A673 (cell line): ENCODE data around the gene MS4A15. TPM values are rescaled to one million over a fixed set of nuclear protein-coding genes. Genes with fewer than 3 reads are reported as not detected.

Experiments used
- BruUV-seq: library from RNA; stranded (reverse); fragments of 400-500 nt; replicated peaks from 2 replicates; lab custom pipeline; 2021; lab: Mats Ljungman, UMichigan
- CTCF ChIA-PET: fragments of 300-600 bp; sonication (Branson Sonifier 250); formaldehyde crosslinking; loops from one replicate; lab custom pipeline; 2022; ENCODE audit warnings: antibody characterized with exemption; lab: Charles Lee
- POLR2A ChIA-PET: fragments of 300-600 bp; sonication (Branson Sonifier 250); formaldehyde crosslinking; loops from one replicate; lab custom pipeline; 2022; ENCODE audit warnings: antibody characterized with exemption; ENCODE audit not compliant: low non-redundant PET; lab: Charles Lee
- DNase-seq: peaks from one replicate; pipeline ENCODE4 v3.0.0-alpha.2; 2015; ENCODE audit warnings: low spot score
- H3K27ac ChIP-seq: fragments of 200-600 bp; sonication (generic); 2 replicates; pipeline ENCODE4 v1.5.1; 2016; ENCODE audit warnings: mixed run types, low read depth, mild to moderate bottlenecking, mixed read lengths, antibody characterized with exemption, low read length; ENCODE audit not compliant: poor library complexity, severe bottlenecking
- H3K27me3 ChIP-seq: fragments of 200-600 bp; sonication (generic); replicated peaks from 2 replicates; pipeline ENCODE4 v1.6.1; 2017; ENCODE audit warnings: mixed run types, low read depth, mild to moderate bottlenecking, mixed read lengths, antibody characterized with exemption, low read length; ENCODE audit not compliant: insufficient read depth, poor library complexity
- H3K36me3 ChIP-seq: fragments of 200-600 bp; sonication (generic); 2 replicates; pipeline ENCODE4 v1.6.1; 2016; ENCODE audit warnings: mixed run types, mild to moderate bottlenecking, mixed read lengths, antibody characterized with exemption, low read length; ENCODE audit not compliant: insufficient read depth, poor library complexity, severe bottlenecking
- H3K4me1 ChIP-seq: fragments of 200-600 bp; sonication (generic); 2 replicates; pipeline ENCODE4 v1.6.1; 2017; ENCODE audit warnings: mixed run types, mild to moderate bottlenecking, mixed read lengths, antibody characterized with exemption, low read length; ENCODE audit not compliant: insufficient read depth, poor library complexity, severe bottlenecking
- H3K4me3 ChIP-seq: fragments of 200-600 bp; sonication (generic); 2 replicates; pipeline ENCODE4 v1.5.1; 2016; ENCODE audit warnings: low read depth, mixed run types, mild to moderate bottlenecking, mixed read lengths, low read length; ENCODE audit not compliant: poor library complexity, severe bottlenecking
- H3K9me3 ChIP-seq: fragments of 200-600 bp; sonication (generic); 2 replicates; pipeline ENCODE4 v1.6.1; 2016; ENCODE audit warnings: mixed run types, low read depth, mild to moderate bottlenecking, mixed read lengths, antibody characterized with exemption, low read length; ENCODE audit not compliant: poor library complexity, severe bottlenecking
- EZH2 ChIP-seq: fragments of 200-600 bp; sonication (generic); IDR thresholded peaks from 2 replicates; pipeline ENCODE4 v1.6.1; 2017; ENCODE audit warnings: borderline replicate concordance, low read depth, mild to moderate bottlenecking, mixed read lengths, antibody characterized with exemption, low read length; ENCODE audit not compliant: poor library complexity, severe bottlenecking
- intact Hi-C: fragments of 100-400 bp; cut with micrococcal nuclease; formaldehyde crosslinking; loops from one replicate; pipeline ENCODE4 v1.10.0; 2022; ENCODE audit not compliant: unreplicated experiment
- total RNA-seq: library from RNA; stranded (reverse); gene quantifications from 2 replicates; pipeline ENCODE4 v1.2.3, GENCODE V29; 2021
- TF ChIP-seq, protein P1 (sequence below): fragments of 300-800, 200-600 bp; sonication (generic); conservative IDR thresholded peaks from 2 replicates; pipeline ENCODE4 v1.5.1; 2017; ENCODE audit warnings: low read depth, mild to moderate bottlenecking, antibody characterized with exemption, low read length, moderate library complexity, mixed read lengths

Gene MS4A15
- total RNA-seq, 1 experiment from 2014 or later, result not detected

DNA sequence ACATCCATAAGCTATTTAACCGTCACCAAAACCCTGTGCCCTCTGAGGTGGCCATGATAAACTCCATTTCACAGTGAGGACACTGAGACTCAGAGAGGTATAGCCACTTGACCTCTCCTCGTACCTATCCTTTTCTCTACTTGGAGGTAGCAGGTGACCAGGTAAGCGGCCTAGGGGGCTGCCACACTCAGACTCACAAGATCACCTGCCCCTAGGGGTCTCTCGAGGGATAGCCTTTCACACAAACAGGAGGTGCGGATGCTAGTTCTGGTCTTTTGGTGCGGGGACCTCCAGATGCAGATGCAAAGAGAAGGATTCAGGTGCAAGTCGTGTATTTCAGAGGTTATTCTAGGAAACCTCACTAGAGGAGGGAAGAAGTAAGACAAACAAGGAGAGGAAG is 17.6 kb upstream of the MS4A15 start:
- Histone ChIP-seq H3K27me3 (peaks cover 22% of the 10 kb centered on the region), H3K9me3 (no peaks in the 10 kb centered on the region), H3K27ac (no peak overlapping the region), H3K4me3 (no peak overlapping the region), H3K36me3 (no peaks in the 10 kb centered on the region), H3K4me1 (no peaks in the 10 kb centered on the region)
- TF ChIP-seq, protein P1, sequence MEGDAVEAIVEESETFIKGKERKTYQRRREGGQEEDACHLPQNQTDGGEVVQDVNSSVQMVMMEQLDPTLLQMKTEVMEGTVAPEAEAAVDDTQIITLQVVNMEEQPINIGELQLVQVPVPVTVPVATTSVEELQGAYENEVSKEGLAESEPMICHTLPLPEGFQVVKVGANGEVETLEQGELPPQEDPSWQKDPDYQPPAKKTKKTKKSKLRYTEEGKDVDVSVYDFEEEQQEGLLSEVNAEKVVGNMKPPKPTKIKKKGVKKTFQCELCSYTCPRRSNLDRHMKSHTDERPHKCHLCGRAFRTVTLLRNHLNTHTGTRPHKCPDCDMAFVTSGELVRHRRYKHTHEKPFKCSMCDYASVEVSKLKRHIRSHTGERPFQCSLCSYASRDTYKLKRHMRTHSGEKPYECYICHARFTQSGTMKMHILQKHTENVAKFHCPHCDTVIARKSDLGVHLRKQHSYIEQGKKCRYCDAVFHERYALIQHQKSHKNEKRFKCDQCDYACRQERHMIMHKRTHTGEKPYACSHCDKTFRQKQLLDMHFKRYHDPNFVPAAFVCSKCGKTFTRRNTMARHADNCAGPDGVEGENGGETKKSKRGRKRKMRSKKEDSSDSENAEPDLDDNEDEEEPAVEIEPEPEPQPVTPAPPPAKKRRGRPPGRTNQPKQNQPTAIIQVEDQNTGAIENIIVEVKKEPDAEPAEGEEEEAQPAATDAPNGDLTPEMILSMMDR, result 0 out of 2 replicates have a peak, but pooled peaks have one; percentile 17
- TF ChIP-seq EZH2, result no peak
- no TSS peak for BruUV-seq
- ChIA-PET POLR2A (no interaction called here), CTCF (no interaction called here)
- DNase-seq, result no peak
- intact Hi-C loops, result no loop called here

DNA sequence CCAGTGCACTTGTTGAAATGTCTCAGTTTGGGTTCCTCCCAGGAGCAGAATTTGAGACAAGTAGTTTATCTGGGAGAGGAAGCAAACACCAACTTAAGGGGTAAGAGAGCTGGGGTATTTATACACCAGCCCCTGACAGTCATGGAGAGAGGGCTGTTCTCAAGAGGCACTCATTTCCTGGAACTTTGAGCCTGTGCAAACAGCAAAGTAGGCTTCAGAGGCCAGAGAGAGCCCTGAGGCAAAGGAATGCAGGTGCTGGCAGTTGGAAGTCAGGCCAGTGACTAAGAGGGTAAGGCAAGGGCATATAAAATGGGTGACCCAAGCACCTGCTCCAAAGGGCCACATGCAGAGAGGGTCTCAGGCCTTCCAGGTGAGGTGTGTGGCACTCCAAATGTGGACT is 16.1 kb upstream of the MS4A15 start:
- CTCF ChIA-PET, result no interaction called here
- DNase-seq, result no peak

DNA sequence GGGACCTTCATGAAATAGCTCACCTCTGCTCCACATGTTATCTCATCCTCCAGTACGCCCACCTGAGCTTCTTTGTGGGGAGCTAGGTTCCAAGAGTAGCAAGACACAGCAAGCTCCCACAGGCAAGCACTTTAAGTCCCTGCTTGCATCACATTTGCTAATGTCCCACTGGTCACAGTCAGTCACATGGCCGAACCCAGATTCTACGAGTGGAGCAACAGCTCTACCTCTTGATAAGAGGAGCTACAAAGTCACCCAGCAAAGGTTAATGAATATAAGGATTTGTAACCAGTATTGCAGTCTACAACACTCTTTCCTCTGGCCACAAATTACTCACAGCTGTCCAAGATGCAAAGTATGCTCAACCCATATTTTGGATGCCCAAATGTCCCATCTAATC is 15.2 kb upstream of the MS4A15 start:
- no peak overlapping the region for H3K4me3 ChIP-seq
- H3K36me3 ChIP-seq, result no peaks in the 10 kb centered on the region
- DNase-seq, result no peak
- POLR2A ChIA-PET, result no interaction called here
- BruUV-seq, result no TSS peak
- CTCF ChIA-PET, result no interaction called here
- peaks cover 22% of the 10 kb centered on the region for H3K27me3 ChIP-seq
- no peaks in the 10 kb centered on the region for H3K9me3 ChIP-seq
- no peak overlapping the region for H3K27ac ChIP-seq
- intact Hi-C loops, result no loop called here
- no peak for TF ChIP-seq EZH2
- TF ChIP-seq, protein P1, result no peak
- no peaks in the 10 kb centered on the region for H3K4me1 ChIP-seq

More for the DNA sequence above, 16.1 kb upstream of the MS4A15 start:
- no peak for TF ChIP-seq EZH2
- TF ChIP-seq, protein P1, result no peak
- H3K9me3 ChIP-seq, result no peaks in the 10 kb centered on the region
- intact Hi-C loops, result no loop called here
- POLR2A ChIA-PET, result no interaction called here
- H3K4me1 ChIP-seq, result no peaks in the 10 kb centered on the region
- peaks cover 22% of the 10 kb centered on the region for H3K27me3 ChIP-seq
- H3K36me3 ChIP-seq, result no peaks in the 10 kb centered on the region
- no TSS peak for BruUV-seq
- H3K27ac ChIP-seq, result no peak overlapping the region
- H3K4me3 ChIP-seq, result no peak overlapping the region
